ENCODE measurements around the gene GRIA3.

Gene GRIA3

DNA sequence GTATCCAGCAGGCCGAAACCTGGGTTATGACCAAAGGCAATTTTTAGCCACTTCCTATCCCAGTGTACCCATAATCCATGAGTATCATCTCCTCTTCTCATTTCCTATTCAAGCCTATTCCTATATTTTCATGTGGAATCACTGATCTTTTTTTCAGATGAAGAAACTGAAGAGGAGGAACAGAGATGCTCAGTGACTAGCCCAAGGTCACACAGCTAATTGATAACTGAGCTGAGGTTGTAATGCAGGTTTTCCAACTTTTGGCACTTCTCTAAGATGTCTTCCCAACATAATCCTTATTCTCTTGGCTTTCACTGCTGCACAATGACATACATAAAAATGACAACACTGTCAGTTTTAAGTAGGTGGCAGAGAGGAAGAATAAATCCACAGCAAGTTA, 15.3 kb downstream of the GRIA3 start:
- no peak for DNase-seq

DNA sequence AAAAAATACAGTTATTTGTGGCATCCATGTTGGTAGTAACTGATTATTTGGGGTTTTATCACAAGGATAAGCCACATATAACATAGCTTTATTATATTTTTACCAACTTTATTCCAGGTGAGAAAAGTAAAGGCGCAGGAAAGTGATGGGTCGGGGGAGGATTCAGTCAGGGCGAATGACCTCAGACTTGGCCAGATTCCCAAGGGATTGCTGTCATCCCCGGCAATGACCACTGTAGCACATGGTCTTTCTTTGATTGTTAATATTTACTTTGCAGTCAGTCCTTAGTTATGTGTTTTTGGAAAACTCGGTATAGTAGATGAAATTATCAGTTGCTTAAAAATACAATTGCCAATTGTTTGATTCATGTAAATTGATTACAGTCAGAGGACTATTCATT, 17.6 kb downstream of the GRIA3 start:
- no peak for DNase-seq

DNA sequence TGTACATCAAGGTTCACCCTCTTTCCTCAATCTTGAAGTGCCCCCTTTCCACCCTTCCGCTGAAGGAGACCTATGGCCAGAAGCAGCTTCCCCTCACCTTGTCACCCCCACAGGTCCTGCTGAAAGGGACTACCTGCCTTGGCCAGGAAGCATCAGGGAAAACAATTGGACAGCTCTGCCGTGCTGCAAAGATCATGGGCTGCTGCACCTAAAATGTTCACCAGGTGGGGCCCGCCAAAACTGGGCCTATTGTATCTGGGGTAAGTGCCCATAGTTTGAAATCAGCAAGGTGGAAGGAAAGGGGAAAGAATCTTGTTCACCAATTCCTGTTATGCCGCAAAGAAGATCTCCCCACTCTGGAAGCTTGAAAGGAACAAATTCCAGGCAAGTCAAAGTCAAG, 18.4 kb downstream of the GRIA3 start:
- DNase-seq = no peak

DNA sequence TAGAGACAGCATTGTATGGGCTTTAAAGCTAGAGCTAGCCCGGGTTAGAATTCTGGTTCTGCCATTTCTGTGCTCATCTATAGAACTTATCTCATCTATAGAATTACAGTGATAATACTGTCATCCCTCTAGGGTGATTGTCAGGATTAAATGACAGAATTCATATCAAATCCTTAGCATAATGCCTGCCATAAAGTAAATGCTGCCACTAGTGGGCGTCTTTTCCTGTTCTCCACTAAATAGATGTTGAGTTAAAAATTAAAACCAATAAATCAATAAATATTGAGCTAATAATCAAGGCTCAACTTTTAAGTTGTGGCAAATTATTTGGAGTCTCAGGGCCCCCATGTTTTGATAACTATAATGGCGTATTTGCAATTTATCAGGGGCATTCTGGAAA, 19.7 kb downstream of the GRIA3 start:
- no peak for DNase-seq

DNA sequence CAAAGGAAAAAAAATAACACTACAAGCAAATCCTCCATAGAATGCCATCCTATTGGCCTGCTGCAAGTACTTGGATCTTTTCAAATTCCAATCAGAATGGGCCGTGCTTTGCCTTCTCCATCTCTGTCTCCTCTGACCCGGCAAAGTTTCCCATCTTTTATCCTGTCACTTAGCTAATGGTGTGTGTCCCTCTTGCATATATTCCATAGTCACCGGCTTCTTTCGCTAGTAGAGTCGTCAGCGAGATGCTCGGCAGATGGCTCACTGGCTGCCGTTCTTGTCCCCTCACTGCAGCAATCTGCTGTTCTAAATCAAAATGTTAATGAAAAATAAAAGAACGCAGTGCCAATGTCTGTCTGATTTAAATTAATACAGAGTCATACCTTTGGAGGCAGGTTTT, 22.1 kb downstream of the GRIA3 start:
- DNase-seq = no peak

DNA sequence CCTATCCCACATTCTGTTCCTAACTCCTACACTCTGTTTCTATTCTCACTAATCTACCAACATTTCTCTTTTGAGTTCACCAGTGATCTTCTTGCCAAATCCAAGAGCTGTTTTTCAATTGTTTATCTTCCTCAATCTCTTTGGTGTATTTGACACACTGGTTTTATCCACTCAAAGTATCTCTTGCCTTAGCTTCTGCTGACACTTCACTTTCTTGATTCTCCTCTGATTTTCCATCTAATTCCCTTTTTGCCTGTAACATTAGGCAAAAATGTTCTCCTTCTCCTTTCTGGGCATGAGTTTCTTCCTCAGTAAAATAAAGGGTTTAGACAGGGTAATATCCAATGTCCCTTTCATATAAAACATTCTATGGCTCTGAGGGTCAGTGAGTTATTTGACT, 26.2 kb downstream of the GRIA3 start:
- no peak for DNase-seq

DNA sequence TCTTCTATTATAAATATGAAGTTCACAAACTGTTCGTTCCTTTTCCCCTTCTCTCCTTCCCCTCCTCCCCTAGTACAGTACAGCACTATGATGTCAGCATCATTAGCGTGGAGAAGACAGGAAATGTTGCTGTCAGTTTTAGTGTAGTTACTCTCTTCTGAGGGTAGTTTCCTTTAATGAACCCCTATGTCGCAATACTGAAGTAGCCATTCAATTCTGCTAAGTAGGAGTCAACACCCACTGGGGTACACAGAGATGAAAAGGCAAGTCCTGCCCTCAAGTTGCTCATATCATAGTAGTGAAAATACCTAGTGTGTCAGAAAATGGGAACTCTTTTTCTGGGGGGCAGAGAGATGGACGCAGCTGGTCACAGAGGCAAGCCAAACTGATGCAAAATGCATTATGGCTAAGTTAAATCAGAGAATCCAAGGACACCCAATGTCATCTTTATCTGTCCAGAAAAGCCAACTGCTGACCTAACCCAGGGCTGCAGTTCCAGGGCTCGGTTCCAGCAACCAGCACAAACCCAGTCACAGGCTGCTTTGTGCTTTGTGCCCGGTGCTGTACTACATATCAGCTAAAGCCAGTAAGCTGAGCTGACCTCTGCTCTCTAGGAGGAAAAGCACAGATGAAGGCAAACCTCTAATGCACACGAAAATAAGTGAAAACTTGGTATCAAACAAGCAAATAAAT, 31.5 kb downstream of the GRIA3 start:
- no peak for DNase-seq

DNA sequence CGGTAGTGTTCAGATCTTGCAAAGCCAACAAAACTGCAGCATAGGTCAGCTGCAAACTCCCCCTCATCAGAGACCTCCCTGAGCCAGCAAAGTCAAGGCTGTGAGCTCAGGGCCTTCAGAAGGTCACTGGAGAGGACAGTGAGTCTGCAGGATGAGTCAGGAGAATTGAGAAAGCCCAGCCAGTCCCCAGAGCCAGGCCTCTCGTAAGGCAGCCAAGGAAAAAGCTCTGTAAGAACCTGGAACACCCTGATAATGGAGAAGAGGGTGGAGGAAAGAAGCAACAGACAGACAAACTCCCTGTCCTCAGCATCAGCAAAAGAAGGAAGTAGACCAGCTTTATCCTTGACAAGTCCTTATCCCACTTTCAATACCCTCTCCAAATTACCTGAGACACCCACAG, 33.0 kb downstream of the GRIA3 start:
- DNase-seq = no peak

DNA sequence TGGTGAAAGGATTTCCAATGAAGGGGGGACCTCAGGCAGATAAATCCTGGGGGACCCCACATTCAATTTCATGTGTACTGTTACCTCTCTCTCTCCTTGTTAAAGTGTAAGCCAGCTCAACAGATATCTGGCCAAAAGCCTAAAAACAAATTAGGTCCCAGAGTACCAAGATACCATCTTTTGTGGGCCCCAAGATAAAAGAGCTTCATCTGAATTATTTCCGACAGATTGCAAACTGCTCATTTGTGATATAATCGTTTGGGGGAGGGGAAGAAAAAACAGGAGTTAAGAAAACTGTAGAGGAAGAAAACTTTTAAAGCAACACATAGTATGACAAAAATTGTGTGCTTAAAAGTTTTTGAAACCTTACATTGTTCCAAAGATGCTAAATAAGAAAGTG, 33.6 kb downstream of the GRIA3 start:
- DNase-seq = no peak

DNA sequence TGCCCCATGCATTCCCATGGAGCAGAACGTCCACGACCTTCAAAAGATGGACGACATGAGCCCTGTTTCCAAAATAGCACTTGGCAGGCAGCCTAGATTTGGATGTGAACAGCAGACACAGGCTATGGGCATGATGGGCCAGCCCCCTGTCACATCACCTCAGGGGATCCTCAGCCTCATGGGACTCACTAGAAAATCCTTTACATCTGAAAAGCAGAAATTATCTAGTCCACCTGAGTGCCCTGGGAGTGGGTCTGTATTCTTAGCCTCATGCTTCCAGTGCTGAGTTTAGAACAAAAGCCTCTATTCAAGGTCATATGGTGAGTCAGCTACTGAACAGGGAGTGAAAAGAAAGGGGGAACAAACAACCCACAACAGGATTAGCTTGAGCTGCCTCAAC, 35.8 kb downstream of the GRIA3 start:
- no peak for DNase-seq

DNA sequence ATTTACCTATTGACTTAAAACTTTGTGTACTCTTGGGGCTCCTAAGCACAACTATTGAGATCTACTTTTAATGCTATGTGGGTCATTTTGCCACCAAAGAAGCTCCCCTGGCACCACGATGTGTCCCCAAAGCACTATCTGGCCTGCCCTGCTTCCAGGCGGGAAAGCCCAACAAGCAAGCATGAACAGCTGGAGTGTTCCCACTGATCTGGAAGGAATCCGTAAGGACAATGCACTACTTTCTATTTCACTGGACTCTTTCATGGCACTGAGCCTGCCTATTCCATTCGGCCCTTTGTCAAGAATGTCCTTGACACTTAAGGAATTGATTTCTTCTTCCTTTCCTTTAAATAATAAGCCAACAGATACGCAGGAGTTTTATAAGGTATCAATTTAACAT, 38.8 kb downstream of the GRIA3 start:
- DNase-seq = no peak

DNA sequence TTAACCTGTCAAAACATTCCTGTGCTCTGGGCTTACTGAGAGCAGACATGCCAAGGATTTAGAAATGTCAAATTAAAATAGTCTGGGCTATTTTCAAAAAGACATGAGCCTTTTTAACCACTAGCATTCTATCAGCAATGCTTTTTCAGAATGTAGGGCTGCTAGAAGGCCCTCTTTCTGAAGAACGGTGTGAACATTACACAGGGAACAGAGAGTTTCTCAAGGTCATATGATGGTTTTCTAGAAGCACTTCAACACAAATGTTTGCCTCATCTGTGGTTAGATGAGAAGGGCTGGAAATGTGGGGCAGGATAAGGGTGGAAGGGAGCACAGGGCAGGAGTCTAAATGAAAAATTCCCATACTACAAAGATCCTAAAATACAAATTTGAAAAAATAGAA, 39.3 kb downstream of the GRIA3 start:
- no peak for DNase-seq

DNA sequence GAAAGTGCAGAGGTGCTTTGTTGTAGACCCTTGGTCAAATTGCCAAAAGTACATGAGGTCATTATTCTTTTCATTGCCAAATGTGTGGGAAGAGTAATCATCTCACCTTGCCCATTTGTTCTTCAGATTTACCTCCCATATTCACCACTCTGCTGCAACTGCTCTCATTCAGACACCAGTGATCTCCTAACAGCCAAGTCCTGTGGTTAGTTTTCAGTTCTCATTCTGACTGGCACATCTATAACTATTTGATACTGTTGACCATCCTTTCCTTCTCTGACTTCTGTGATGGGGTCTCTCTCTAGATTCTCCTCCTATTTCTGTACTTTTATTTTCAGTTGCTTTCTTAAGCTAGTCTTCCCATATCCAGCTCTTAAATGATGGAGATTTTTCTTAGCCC, 39.8 kb downstream of the GRIA3 start:
- DNase-seq = no peak

DNA sequence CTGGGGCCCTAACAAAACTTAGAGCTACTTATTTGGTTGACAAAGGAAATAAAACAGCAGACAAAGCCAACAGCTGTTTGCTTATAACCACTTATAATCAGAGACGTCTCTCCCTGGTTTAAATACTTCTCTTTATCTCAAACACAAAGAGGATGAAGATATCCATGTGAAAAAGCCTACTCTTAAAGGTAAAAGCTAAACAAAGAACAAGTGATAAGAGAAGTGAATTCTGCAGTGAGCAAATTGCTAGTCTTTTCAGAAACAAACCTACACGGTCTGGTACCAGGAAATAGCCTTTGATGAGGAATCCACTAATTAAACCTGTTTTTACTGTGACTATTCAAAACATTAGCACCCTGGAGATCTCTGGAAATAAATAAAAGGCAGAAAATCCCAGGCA, 46.7 kb downstream of the GRIA3 start:
- DNase-seq = no peak

DNA sequence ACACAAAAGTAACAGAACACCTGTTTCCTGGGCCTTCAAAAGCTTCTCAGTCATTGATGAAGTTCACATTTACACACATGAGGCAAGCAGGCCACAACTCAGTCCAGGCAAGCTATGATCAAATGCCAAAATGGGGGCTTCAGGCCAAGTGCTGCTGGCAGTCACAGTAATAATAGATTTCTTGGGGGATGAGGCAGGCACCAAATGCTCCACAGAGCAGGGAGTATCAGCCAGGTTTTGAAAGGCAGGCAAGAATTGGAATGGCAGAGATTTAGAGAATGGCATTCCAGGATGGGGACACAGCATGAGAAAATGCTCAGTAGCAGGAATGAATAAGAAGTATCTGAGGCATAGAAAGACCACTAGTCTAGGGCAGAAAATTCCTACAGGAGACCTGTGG, 52.8 kb downstream of the GRIA3 start:
- DNase-seq = no peak

DNA sequence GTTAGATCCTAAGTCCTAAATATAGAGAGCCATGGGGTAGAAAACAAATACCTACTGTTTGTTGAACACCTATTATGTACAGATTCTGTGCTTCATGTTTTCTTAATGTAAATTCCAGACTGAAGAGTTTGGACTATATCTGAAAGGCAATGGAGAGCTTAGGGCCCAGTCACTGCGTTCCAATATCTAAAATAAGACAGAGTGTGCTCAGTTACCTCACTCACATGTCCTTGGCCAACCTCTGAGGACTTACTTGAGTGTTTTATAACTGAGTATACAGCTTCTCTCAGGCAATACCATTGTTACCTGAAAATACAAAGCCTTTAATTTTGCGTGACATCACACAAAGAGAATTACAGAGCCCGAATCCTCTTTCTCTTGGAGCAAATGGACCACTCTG, 53.2 kb downstream of the GRIA3 start:
- DNase-seq = no peak

DNA sequence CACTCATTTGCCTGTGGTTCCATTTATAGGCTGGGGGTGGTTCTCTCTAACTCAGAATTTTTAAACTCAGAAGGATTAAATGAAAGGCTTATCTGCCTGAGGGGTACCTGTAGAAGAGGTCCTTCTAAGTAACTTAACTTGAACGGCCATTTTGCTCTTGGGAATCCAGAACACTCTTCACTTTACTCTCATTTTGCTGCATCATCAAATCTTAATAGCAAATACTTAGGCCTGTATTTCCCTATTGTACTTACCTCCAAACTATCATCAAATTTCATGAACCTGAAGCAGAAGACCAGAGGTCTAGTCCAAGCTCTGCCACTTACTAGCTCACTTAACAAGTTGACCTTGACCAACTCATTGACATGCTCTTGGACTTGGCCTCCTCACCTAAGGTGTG, 70.4 kb downstream of the GRIA3 start:
- DNase-seq = no peak

DNA sequence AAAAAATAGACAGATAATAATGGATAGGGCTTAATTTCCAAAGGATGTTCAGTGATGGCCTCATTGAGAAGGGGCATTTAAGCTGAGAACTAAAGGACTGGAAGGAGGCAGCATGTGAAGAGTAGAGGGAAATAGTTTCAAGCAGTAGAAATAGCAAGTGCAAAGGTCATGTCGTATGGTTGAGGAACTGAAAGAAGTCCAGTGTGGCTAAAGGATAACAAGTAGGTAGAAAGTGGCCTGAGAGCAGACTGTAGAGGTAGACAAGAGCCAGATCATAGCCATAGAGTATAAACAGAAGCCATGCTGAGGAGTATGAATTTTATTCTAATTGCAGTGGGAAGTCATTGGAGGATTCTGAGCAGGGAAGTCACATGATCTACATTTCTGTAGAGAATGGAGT, 72.3 kb downstream of the GRIA3 start:
- no peak for DNase-seq

DNA sequence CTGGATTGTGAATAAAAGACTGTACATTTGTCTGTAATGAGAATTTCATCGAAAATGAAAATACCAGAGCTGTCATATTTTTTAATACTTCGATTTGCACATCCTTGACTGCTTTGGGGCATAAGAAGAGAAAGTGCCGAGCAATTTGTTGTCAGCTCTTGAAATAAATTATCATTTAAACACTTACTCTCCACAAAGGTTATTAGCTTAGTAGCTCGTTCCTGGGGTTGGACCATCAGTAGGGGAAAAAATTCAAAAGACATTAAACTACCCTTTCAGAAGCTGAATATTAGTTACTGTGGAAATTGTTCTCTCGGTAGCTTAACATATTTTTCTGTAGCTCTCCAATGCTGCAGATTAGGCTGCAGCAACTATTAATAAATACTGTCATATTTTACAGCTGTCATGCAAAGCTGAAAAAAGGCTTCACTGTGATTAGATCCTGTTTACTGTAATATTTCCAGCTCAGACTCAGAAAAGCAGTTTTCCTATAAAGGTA, 76.9 kb downstream of the GRIA3 start:
- no peak for DNase-seq

DNA sequence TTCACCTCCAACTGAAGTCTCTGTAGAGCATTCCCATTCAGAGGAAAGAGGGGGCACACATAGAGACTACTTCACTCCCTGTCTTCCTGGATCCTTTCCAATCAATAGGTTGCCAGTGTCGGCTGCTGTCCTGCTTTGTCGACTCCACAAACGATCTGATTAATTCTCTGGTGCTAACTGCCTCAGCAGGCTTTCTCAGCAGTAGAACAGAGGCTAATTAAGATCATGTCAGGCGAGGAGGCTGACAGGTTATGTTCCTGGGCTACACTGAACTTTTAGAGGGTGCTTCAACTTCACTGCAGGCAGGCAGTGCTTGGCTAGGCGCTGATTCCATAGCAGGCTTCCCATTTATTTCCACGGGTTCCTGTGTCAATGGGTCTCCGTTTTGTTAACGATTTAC, 79.2 kb downstream of the GRIA3 start:
- no peak for DNase-seq

DNA sequence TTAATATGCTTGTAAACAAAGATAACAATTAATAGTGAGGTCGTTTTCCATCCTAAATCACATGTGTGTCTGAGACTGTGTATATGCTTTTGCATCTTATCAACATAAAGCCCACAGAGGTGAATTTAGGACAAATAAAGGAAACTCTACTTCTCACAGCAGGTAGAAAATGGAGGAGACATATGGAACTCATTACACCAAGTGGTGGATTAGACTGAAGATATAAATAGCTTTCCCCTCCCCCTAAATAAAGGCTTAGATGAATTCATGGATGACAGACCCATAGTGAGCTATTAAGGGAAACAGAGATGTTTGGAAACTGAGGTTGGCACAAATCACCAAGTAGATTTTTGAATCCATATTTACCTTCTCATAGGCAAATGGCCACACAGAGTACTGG, 79.7 kb downstream of the GRIA3 start:
- DNase-seq = no peak

DNA sequence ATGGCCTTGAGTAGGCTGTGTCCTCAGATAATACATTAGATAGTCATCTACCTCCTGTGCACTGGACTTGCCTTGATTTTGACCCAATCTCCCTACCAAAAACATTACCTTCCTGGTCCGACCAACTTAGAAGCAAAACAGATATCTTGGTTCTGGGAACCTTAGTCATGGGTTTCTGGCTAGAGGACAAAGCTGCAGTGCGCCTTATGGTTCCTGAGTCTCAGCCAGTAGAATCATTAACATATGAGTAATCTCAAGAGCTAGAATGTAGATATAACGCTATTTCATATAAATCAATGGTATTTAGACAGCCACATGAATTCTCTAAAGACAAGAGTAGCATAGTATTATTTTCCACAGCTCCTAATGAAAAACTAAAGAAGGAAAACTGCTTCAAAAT, 83.1 kb downstream of the GRIA3 start:
- DNase-seq = no peak

DNA sequence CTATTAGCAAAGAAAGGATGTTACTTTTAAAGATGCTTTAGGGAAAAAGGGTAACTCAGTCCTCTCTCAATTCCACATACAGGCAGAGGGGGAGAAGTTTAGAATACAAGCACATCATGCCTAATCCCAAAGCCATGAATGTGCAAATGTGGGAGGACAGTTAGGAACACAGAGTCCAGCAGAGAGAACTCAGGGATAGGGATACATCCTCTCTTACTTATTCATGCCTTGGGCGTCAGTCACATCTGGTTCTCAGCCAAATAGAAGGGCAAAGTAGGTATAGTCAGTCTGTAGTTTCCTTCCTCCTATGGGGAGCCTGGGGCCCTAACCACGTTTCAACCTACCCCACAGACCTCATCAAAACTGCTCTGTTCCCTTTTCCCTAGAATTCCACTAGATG, 87.8 kb downstream of the GRIA3 start:
- DNase-seq = no peak

DNA sequence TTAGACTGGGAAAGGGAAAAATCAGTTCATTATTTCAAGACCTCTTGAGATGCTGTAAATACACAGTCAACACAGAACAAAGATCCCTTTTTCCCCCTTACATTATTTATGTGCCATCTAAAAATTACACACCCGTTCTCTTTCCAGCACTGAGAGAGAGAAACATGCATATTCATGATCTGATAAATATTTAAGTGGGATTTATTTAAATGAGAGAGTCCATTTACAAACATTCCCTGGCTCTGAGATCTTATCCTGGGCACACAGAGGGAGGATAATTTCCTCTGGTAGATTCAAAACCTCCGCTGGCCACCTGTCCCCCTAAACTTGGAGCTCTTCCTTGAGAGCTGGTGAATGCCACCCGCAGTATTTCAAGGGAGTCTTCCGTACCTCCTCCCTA, 88.6 kb downstream of the GRIA3 start:
- DNase-seq = no peak

DNA sequence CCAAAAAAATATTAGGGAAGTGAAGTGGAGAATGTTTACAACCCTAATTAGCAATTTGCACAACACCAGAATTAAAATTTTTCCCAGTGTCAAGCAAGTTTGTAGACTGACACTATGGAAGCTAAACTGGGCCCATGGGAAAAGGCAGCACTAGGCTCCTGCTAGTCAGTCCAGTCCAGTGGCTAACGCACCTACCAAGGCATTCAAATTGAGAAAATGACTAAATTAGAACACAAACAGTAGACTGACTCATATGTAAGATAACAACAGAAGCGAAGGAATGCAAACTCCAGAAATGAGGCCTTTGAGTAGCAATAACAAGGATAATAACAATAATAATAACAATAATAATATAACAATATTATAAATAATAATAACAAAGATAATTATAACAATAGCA, 90.7 kb downstream of the GRIA3 start:
- no peak for DNase-seq

DNA sequence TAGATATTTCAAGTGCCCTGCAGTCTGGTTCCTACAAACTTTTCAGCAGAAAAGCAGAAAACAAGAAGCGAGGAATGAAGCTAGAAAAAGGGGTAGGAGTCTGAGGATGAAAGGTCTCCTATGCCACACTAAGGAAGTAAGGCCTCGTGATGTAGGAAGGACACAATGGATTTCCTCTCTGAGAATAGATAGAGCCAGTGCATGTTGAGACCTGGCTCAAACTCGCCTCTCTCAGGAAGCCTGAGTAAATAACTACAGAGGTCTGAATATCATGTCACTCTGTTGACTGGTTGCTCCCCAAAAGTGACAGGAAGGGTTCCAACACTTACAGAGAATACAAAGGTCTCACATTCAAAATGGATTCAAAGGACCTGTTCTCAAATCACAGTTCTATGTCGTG, 93.3 kb downstream of the GRIA3 start:
- no peak for DNase-seq

All from NCI-H1048 (cell line).